Loucy (cell line): Measurements from ENCODE around the gene THTPA.
"Not testable (repeated sequence)": the region's sequence is repeated elsewhere in the genome, so short reads cannot be mapped to it uniquely, and the experiment has no call there.

Experiments
- EZH2phosphoT487 ChIP-seq: fragments of 200-600 bp; IDR thresholded peaks from 2 replicates; pipeline ENCODE4 v1.6.1; 2018; ENCODE audit warnings: antibody characterized with exemption, mild to moderate bottlenecking, moderate library complexity, borderline replicate concordance
- TF ChIP-seq, protein P1 (sequence below): fragments of 200-600 bp; sonication (generic); conservative IDR thresholded peaks from 2 replicates; pipeline ENCODE4 v1.5.1; 2014; ENCODE audit warnings: mild to moderate bottlenecking, antibody characterized with exemption, low read length

GRCh38 chr14:23584527-23585203, 28.6 kb downstream of the THTPA start:
- TF ChIP-seq, protein P1, sequence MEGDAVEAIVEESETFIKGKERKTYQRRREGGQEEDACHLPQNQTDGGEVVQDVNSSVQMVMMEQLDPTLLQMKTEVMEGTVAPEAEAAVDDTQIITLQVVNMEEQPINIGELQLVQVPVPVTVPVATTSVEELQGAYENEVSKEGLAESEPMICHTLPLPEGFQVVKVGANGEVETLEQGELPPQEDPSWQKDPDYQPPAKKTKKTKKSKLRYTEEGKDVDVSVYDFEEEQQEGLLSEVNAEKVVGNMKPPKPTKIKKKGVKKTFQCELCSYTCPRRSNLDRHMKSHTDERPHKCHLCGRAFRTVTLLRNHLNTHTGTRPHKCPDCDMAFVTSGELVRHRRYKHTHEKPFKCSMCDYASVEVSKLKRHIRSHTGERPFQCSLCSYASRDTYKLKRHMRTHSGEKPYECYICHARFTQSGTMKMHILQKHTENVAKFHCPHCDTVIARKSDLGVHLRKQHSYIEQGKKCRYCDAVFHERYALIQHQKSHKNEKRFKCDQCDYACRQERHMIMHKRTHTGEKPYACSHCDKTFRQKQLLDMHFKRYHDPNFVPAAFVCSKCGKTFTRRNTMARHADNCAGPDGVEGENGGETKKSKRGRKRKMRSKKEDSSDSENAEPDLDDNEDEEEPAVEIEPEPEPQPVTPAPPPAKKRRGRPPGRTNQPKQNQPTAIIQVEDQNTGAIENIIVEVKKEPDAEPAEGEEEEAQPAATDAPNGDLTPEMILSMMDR: not testable (repeated sequence)
- not testable (repeated sequence) for TF ChIP-seq EZH2phosphoT487
